HEK293 (cell line): ENCODE results near the gene SLC22A8.

Experiments
- REST ChIP-seq: fragments of 450-650 bp; formaldehyde crosslinking; IDR thresholded peaks from 2 replicates; pipeline ENCODE4 v1.5.1; 2016; ENCODE audit warnings: missing biosample characterization, missing genetic modification characterization
- ZFP3 ChIP-seq: fragments of 450-650 bp; formaldehyde crosslinking; IDR thresholded peaks from 2 replicates; pipeline ENCODE4 v1.5.1; 2016; ENCODE audit warnings: low read depth, missing biosample characterization, missing genetic modification characterization
- ZNF23 ChIP-seq: fragments of 450-650 bp; formaldehyde crosslinking; IDR thresholded peaks from 2 replicates; pipeline ENCODE4 v1.5.1; 2016; ENCODE audit warnings: missing biosample characterization, missing genetic modification characterization, borderline replicate concordance
- ZNF239 ChIP-seq: fragments of 450-650 bp; formaldehyde crosslinking; IDR thresholded peaks from 2 replicates; pipeline ENCODE4 v1.5.1; 2016; ENCODE audit warnings: missing biosample characterization, missing genetic modification characterization
- ZNF24 ChIP-seq: fragments of 450-650 bp; formaldehyde crosslinking; IDR thresholded peaks from 2 replicates; pipeline ENCODE4 v1.5.1; 2016; ENCODE audit warnings: missing biosample characterization, missing genetic modification characterization
- ZNF26 ChIP-seq: fragments of 450-650 bp; formaldehyde crosslinking; IDR thresholded peaks from 2 replicates; pipeline ENCODE4 v1.5.1; 2016; ENCODE audit warnings: missing biosample characterization, missing genetic modification characterization
- ZNF76 ChIP-seq: fragments of 450-650 bp; formaldehyde crosslinking; IDR thresholded peaks from 2 replicates; pipeline ENCODE4; 2016; ENCODE audit warnings: low read depth, missing biosample characterization, missing genetic modification characterization, borderline replicate concordance
- ZNF777 ChIP-seq: fragments of 450-650 bp; formaldehyde crosslinking; IDR thresholded peaks from 2 replicates; pipeline ENCODE4 v1.5.1; 2017; ENCODE audit warnings: missing biosample characterization, missing genetic modification characterization, borderline replicate concordance
- TF ChIP-seq, protein P1 (sequence below): fragments of 450-650 bp; formaldehyde crosslinking; IDR thresholded peaks from 2 replicates; pipeline ENCODE4 v1.5.1; 2016; ENCODE audit warnings: missing biosample characterization, missing genetic modification characterization
- TF ChIP-seq, protein P2 (sequence below): fragments of 450-650 bp; formaldehyde crosslinking; IDR thresholded peaks from 2 replicates; pipeline ENCODE4 v1.5.1; 2016; ENCODE audit warnings: missing biosample characterization, missing genetic modification characterization
- TF ChIP-seq, protein P3 (sequence below): fragments of 450-650 bp; formaldehyde crosslinking; IDR thresholded peaks from 2 replicates; pipeline ENCODE4 v1.5.1; 2016; ENCODE audit warnings: missing biosample characterization, missing genetic modification characterization
- TF ChIP-seq, protein P4 (sequence below): fragments of 450-650 bp; formaldehyde crosslinking; IDR thresholded peaks from 2 replicates; pipeline ENCODE4 v1.5.1; 2017; ENCODE audit warnings: missing biosample characterization, missing genetic modification characterization
- TF ChIP-seq, protein P5 (sequence below): fragments of 450-650 bp; formaldehyde crosslinking; IDR thresholded peaks from 2 replicates; pipeline ENCODE4 v1.5.1; 2016; ENCODE audit warnings: missing biosample characterization, missing genetic modification characterization
- TF ChIP-seq, protein P6 (sequence below): fragments of 450-650 bp; formaldehyde crosslinking; IDR thresholded peaks from 2 replicates; pipeline ENCODE4 v1.5.1; 2016; ENCODE audit warnings: missing biosample characterization, missing genetic modification characterization

DNA sequence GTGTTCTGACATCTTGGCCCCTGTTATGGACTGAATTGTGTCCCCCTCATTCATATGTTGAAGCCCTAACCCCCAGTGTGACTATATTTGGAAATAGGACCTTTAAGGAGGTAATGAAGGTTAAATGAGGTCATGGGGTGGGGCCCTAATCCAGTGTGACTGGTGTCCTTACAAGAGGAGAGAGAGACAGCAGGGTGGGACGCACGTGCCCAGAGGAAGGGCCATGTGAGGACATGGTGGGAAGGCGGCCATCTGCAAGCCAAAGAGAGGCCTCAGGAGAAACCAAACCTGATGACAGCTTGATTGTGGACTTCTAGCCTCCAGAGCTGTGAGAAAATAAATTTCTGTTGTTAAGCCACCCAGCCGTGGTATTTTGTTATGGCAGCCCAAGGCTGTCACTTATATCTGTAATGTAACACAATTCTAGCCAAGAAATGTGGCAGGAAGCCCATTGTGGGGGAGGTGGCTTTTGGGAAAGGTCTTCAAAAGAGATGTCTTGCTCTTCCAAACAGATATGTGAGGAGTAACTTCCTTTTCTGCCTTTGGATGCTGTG is 54.5 kb downstream of the SLC22A8 start:
- TF ChIP-seq, protein P1, sequence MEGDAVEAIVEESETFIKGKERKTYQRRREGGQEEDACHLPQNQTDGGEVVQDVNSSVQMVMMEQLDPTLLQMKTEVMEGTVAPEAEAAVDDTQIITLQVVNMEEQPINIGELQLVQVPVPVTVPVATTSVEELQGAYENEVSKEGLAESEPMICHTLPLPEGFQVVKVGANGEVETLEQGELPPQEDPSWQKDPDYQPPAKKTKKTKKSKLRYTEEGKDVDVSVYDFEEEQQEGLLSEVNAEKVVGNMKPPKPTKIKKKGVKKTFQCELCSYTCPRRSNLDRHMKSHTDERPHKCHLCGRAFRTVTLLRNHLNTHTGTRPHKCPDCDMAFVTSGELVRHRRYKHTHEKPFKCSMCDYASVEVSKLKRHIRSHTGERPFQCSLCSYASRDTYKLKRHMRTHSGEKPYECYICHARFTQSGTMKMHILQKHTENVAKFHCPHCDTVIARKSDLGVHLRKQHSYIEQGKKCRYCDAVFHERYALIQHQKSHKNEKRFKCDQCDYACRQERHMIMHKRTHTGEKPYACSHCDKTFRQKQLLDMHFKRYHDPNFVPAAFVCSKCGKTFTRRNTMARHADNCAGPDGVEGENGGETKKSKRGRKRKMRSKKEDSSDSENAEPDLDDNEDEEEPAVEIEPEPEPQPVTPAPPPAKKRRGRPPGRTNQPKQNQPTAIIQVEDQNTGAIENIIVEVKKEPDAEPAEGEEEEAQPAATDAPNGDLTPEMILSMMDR: no peak
- TF ChIP-seq REST (no peak), ZFP3 (no peak), ZNF26 (no peak), ZNF777 (tag by site-specific recombination) (no peak), ZNF23 (tag by site-specific recombination) (no peak), ZNF24 (tag by site-specific recombination) (no peak), ZNF239 (tag by site-specific recombination) (no peak), ZNF76 (tag by site-specific recombination) (no peak)
- TF ChIP-seq, protein P2, sequence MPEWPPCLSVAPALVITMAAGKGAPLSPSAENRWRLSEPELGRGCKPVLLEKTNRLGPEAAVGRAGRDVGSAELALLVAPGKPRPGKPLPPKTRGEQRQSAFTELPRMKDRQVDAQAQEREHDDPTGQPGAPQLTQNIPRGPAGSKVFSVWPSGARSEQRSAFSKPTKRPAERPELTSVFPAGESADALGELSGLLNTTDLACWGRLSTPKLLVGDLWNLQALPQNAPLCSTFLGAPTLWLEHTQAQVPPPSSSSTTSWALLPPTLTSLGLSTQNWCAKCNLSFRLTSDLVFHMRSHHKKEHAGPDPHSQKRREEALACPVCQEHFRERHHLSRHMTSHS (tag by site-specific recombination): no peak
- TF ChIP-seq, protein P3, sequence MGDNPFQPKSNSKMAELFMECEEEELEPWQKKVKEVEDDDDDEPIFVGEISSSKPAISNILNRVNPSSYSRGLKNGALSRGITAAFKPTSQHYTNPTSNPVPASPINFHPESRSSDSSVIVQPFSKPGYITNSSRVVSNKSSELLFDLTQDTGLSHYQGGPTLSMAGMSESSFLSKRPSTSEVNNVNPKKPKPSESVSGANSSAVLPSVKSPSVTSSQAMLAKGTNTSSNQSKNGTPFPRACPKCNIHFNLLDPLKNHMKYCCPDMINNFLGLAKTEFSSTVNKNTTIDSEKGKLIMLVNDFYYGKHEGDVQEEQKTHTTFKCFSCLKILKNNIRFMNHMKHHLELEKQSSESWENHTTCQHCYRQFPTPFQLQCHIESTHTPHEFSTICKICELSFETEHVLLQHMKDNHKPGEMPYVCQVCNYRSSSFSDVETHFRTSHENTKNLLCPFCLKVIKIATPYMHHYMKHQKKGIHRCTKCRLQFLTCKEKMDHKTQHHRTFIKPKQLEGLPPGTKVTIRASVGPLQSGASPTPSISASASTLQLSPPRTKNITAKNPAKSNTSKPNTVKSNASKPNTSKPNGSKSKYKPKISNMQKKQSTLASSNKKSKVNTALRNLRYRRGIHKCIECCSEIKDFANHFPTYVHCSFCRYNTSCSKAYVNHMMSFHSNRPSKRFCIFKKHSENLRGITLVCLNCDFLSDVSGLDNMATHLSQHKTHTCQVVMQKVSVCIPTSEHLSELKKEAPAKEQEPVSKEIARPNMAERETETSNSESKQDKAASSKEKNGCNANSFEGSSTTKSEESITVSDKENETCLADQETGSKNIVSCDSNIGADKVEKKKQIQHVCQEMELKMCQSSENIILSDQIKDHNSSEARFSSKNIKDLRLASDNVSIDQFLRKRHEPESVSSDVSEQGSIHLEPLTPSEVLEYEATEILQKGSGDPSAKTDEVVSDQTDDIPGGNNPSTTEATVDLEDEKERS (tag by site-specific recombination): no peak
- TF ChIP-seq, protein P4, sequence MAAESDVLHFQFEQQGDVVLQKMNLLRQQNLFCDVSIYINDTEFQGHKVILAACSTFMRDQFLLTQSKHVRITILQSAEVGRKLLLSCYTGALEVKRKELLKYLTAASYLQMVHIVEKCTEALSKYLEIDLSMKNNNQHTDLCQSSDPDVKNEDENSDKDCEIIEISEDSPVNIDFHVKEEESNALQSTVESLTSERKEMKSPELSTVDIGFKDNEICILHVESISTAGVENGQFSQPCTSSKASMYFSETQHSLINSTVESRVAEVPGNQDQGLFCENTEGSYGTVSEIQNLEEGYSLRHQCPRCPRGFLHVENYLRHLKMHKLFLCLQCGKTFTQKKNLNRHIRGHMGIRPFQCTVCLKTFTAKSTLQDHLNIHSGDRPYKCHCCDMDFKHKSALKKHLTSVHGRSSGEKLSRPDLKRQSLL: no peak
- TF ChIP-seq, protein P5, sequence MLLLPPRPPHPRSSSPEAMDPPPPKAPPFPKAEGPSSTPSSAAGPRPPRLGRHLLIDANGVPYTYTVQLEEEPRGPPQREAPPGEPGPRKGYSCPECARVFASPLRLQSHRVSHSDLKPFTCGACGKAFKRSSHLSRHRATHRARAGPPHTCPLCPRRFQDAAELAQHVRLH (tag by site-specific recombination): no peak
- TF ChIP-seq, protein P6, sequence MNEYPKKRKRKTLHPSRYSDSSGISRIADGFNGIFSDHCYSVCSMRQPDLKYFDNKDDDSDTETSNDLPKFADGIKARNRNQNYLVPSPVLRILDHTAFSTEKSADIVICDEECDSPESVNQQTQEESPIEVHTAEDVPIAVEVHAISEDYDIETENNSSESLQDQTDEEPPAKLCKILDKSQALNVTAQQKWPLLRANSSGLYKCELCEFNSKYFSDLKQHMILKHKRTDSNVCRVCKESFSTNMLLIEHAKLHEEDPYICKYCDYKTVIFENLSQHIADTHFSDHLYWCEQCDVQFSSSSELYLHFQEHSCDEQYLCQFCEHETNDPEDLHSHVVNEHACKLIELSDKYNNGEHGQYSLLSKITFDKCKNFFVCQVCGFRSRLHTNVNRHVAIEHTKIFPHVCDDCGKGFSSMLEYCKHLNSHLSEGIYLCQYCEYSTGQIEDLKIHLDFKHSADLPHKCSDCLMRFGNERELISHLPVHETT: no peak
